Prostate gland (tissue), 2 donors: ENCODE data around the gene KCNH3. TPM values are rescaled to one million over a fixed set of nuclear protein-coding genes. Genes with fewer than 3 reads are reported as not detected.

Experiments used
- DNase-seq: peaks from one replicate; pipeline ENCODE4 v3.0.0-alpha.2; 2019; ENCODE audit warnings: low spot score
- H3K27ac ChIP-seq, 2 donors: fragments of 200-600 bp; sonication (generic); 2 replicates each; pipeline ENCODE4 v1.5.1; 2017 to 2019
- H3K27me3 ChIP-seq: fragments of 200-600 bp; sonication (generic); replicated peaks from 2 replicates; pipeline ENCODE4 v1.5.1; 2019; ENCODE audit not compliant: insufficient read depth
- H3K36me3 ChIP-seq, 2 donors: fragments of 200-600 bp; sonication (generic); 1 replicate in 1 of 2; 2 replicates in 1 of 2; pipeline versions ENCODE4 v1.5.1 to v1.8.1; 2017 to 2019
- H3K4me1 ChIP-seq: fragments of 200-600 bp; sonication (generic); replicated peaks from 2 replicates; pipeline ENCODE4 v1.5.1; 2019
- H3K4me3 ChIP-seq, 2 donors: fragments of 200-600 bp; sonication (generic); 2 replicates each; pipeline ENCODE4 v1.5.1; 2017 to 2019
- H3K9me3 ChIP-seq: fragments of 200-600 bp; sonication (generic); 2 replicates; pipeline ENCODE4 v1.5.1; 2017
- POLR2A ChIP-seq: fragments of 450-650 bp; IDR thresholded peaks from one replicate; pipeline ENCODE4 v1.6.1; 2016; ENCODE audit warnings: antibody characterized with exemption, mild to moderate bottlenecking
- POLR2AphosphoS5 ChIP-seq: sonication (generic); formaldehyde crosslinking; IDR thresholded peaks from one replicate; pipeline ENCODE4 v1.6.1; 2017; ENCODE audit warnings: antibody characterized with exemption
- WGBS: methylation state at CpG from one replicate; pipeline ENCODE4 v1.1.5; 2018; 5-methylcytosine and 5-hydroxymethylcytosine counted together
- intact Hi-C: fragments of 100-400 bp; cut with DNase I; formaldehyde crosslinking; loops from one replicate; pipeline ENCODE4 v1.14.2; 2022
- total RNA-seq, 2 donors: library from RNA; depleted of rRNA; stranded (reverse); fragments of >200 nt; gene quantifications; one replicate each; pipeline ENCODE4 v1.1.0, GENCODE V29; 2016
- TF ChIP-seq, protein P1 (sequence below), 4 experiments: fragments of 200-600 bp in 2 of 4; fragments of 450-650 bp in 2 of 4; sonication (generic) in 2 of 4; IDR thresholded peaks; 1 replicate in 3 of 4; 2 replicates in 1 of 4; pipeline ENCODE4 v1.5.1; 2016 to 2019; ENCODE audit warnings: antibody characterized with exemption in 4 of 4, mild to moderate bottlenecking in 2 of 4, moderate library complexity in 2 of 4

Gene KCNH3, protein sequence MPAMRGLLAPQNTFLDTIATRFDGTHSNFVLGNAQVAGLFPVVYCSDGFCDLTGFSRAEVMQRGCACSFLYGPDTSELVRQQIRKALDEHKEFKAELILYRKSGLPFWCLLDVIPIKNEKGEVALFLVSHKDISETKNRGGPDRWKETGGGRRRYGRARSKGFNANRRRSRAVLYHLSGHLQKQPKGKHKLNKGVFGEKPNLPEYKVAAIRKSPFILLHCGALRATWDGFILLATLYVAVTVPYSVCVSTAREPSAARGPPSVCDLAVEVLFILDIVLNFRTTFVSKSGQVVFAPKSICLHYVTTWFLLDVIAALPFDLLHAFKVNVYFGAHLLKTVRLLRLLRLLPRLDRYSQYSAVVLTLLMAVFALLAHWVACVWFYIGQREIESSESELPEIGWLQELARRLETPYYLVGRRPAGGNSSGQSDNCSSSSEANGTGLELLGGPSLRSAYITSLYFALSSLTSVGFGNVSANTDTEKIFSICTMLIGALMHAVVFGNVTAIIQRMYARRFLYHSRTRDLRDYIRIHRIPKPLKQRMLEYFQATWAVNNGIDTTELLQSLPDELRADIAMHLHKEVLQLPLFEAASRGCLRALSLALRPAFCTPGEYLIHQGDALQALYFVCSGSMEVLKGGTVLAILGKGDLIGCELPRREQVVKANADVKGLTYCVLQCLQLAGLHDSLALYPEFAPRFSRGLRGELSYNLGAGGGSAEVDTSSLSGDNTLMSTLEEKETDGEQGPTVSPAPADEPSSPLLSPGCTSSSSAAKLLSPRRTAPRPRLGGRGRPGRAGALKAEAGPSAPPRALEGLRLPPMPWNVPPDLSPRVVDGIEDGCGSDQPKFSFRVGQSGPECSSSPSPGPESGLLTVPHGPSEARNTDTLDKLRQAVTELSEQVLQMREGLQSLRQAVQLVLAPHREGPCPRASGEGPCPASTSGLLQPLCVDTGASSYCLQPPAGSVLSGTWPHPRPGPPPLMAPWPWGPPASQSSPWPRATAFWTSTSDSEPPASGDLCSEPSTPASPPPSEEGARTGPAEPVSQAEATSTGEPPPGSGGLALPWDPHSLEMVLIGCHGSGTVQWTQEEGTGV
- total RNA-seq = 1 to 10 TPM; 1.8 to 2.2 TPM

DNA sequence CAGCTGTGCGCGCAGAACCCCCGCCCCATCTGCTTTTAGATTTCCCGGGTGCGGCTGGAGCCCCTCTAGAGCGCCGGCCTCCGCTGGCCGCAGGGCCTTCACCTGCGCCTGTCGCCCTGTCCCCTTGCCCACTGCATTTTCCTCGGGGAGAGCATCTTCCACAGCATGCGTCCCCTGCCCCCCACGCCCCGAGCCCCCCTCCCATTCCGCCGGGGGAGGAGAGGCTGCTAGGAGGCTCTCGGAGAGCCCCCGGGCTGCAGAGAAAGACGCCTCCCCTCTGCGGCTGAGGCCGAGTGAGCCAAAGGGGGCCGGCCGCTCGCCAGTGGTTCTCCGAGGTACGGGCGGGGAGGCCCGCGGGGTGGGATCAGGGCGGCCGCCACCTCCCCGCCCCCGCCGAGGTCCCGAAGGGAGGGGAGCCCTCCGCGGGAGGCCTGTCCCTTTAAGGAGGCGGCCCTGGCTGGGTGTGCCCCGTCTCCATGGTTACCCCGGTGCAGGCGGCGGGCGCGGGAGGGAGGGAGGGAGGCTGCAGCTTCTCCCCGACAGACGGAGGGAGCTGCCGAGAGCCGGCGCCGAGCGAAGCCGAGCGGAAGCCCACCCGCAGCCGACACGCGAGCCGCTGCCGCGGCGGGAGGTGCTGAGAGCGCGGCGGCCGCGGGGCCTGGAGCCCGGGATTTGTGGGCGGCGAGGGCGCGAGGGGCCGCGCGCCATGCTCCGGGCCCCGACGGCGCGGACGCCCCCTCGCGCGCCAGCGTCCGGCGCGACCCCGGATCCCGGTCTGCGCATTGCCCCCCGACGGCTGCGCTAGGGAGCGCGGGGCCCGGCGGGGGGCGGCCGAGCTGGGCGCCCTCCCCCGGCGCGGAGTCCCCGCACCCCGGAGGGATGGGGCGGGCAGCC is at the start of gene KCNH3:
KCNH3 (plus strand) TSS at position 521 of the 894 bp plus-strand sequence. CDS start 387 bp downstream, outside the sequence.
- no peaks in the 10 kb centered on the region for H3K27me3 ChIP-seq
- H3K36me3 ChIP-seq = no peaks in the 10 kb centered on the region
- peaks cover 4% of the 10 kb centered on the region for H3K4me1 ChIP-seq
- DNase-seq = peak; percentile 75
- WGBS = 1% methylated on average over 74 of the region's 107 CpGs
- TF ChIP-seq, protein P1, sequence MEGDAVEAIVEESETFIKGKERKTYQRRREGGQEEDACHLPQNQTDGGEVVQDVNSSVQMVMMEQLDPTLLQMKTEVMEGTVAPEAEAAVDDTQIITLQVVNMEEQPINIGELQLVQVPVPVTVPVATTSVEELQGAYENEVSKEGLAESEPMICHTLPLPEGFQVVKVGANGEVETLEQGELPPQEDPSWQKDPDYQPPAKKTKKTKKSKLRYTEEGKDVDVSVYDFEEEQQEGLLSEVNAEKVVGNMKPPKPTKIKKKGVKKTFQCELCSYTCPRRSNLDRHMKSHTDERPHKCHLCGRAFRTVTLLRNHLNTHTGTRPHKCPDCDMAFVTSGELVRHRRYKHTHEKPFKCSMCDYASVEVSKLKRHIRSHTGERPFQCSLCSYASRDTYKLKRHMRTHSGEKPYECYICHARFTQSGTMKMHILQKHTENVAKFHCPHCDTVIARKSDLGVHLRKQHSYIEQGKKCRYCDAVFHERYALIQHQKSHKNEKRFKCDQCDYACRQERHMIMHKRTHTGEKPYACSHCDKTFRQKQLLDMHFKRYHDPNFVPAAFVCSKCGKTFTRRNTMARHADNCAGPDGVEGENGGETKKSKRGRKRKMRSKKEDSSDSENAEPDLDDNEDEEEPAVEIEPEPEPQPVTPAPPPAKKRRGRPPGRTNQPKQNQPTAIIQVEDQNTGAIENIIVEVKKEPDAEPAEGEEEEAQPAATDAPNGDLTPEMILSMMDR (IDR thresholded peaks at IDR 0.05) = no peak
- TF ChIP-seq POLR2A (no peak), POLR2AphosphoS5 (no peak)
- intact Hi-C loops = no loop called here
- H3K27ac ChIP-seq = no peak within 1 kb of the TSS
- peak within 1 kb of the TSS; percentile 32 for H3K4me3 ChIP-seq
- H3K9me3 ChIP-seq = no peaks in the 10 kb centered on the region

DNA sequence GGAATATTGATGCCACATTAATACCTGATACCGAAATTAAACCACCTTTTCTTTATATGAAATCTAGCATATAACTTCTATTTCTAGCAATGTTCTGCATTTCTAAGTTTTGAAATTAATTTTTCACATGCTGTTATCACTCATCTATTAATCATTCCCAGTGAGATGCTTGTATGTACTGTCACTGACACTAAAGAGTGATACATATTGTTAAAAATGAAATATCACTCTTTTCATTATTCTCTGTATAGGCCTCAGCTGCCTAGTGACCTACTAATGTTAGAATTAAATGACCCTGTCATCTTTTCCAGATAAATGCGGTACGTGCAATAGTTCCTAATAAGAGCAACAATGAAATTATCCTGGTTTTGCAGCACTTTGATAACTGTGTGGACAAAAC is 49.7 kb upstream of the KCNH3 start:
- DNase-seq = no peak
- TF ChIP-seq POLR2AphosphoS5 (no peak), POLR2A (no peak)
- TF ChIP-seq, protein P1 (IDR thresholded peaks at IDR 0.05) = no peak
- no peak overlapping the region for H3K4me3 ChIP-seq
- H3K4me1 ChIP-seq = no peaks in the 10 kb centered on the region
- H3K9me3 ChIP-seq = no peaks in the 10 kb centered on the region
- 98% methylated on average over 3 of the region's 3 CpGs for WGBS
- no peak overlapping the region for H3K27ac ChIP-seq
- intact Hi-C loops = no loop called here
- no peaks in the 10 kb centered on the region for H3K36me3 ChIP-seq
- no peaks in the 10 kb centered on the region for H3K27me3 ChIP-seq

DNA sequence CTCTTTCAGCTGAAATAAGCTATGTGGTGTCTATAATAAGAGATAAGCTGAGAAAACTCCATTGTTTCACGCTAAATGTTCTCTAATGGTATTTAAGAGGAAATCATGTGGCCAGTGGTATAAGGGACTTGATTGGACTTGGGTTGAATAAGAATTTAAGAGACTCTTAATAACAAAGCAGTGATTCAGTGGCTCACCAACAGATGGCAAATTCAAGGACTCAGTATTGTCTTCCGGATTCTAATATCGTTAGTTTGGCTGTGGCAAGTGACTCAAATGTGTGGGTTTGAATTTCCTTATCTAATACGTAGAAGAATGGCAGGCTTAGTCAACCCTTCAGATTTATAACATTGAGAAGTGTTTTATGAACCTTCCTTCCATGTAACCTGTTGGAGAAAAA is 49.1 kb upstream of the KCNH3 start:
- intact Hi-C loops = no loop called here
- H3K4me1 ChIP-seq = no peaks in the 10 kb centered on the region
- no peak overlapping the region for H3K27ac ChIP-seq
- no peaks in the 10 kb centered on the region for H3K9me3 ChIP-seq
- DNase-seq = no peak
- no peaks in the 10 kb centered on the region for H3K36me3 ChIP-seq
- no peaks in the 10 kb centered on the region for H3K27me3 ChIP-seq
- no peak overlapping the region for H3K4me3 ChIP-seq
- TF ChIP-seq POLR2AphosphoS5 (no peak), POLR2A (no peak)
- TF ChIP-seq, protein P1 (IDR thresholded peaks at IDR 0.05) = no peak
- 94% methylated on average over 4 of the region's 4 CpGs for WGBS

DNA sequence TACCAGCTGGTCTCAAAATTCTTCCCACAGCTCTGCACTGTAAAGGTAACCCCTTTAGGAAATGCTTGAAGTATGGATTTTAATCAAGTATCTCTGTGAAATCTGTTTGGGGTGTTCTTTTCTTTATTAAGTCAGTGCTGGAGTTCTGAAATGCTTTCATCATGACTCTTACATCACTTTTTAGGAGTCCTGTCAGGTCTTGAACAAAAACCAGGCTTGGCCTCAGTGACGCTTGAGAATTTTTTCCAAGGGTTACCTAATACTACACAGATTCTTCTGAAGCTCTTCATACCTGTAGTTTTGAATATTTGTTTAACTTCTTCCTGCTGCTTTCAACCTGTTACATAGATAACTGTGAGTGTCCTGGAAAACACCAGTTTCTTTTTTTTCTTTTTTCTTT is 47.0 kb upstream of the KCNH3 start:
- Histone ChIP-seq H3K4me3 (no peak overlapping the region), H3K36me3 (no peaks in the 10 kb centered on the region), H3K9me3 (no peaks in the 10 kb centered on the region), H3K27ac (no peak overlapping the region), H3K4me1 (no peaks in the 10 kb centered on the region), H3K27me3 (no peaks in the 10 kb centered on the region)
- DNase-seq = no peak
- WGBS = 96% methylated on average over 1 of the region's 1 CpG
- intact Hi-C loops = no loop called here
- TF ChIP-seq, protein P1 (IDR thresholded peaks at IDR 0.05) = no peak
- TF ChIP-seq POLR2AphosphoS5 = no peak
- no peak for TF ChIP-seq POLR2A
